Neuronal stem cell (in vitro differentiated cells): ENCODE results near the gene ARIH1.
A peak's percentile ranks its signal among the peaks of the same experiment; 100 is the strongest.
"Not testable (repeated sequence)": the region's sequence is repeated elsewhere in the genome, so short reads cannot be mapped to it uniquely, and the experiment has no call there.

Experiments
- DNase-seq: peaks from one replicate; pipeline ENCODE4 v3.0.0-alpha.2; 2013; ENCODE audit warnings: low spot score
- H2AFZ ChIP-seq: one replicate; pipeline ENCODE4 v1.6.1; 2013; ENCODE audit warnings: mild to moderate bottlenecking, low read length, inconsistent platforms
- H2AK5ac ChIP-seq: 2 replicates; pipeline ENCODE4 v1.6.1; 2013; ENCODE audit warnings: low read depth, mild to moderate bottlenecking, inconsistent platforms, low read length, moderate library complexity, mixed read lengths
- H2BK120ac ChIP-seq: 2 replicates; pipeline ENCODE4 v1.6.1; 2013; ENCODE audit warnings: low read depth, mild to moderate bottlenecking, inconsistent platforms, low read length, moderate library complexity, mixed read lengths
- H2BK12ac ChIP-seq: one replicate; pipeline ENCODE4 v1.6.1; 2013; ENCODE audit warnings: low read length, inconsistent platforms
- H2BK15ac ChIP-seq: 2 replicates; pipeline ENCODE4 v1.6.1; 2013; ENCODE audit warnings: mild to moderate bottlenecking, low read length, inconsistent platforms, mixed read lengths
- H2BK5ac ChIP-seq: one replicate; pipeline ENCODE4 v1.6.1; 2013; ENCODE audit warnings: inconsistent platforms, mild to moderate bottlenecking, low read length, moderate library complexity
- H3K14ac ChIP-seq: one replicate; pipeline ENCODE4 v1.6.1; 2013; ENCODE audit warnings: low read length, inconsistent platforms
- H3K18ac ChIP-seq: 2 replicates; pipeline ENCODE4 v1.6.1; 2013; ENCODE audit warnings: low read length, inconsistent platforms
- H3K23ac ChIP-seq: 2 replicates; pipeline ENCODE4 v1.6.1; 2013; ENCODE audit warnings: low read depth, mild to moderate bottlenecking, mixed read lengths, low read length, inconsistent platforms; ENCODE audit not compliant: poor library complexity
- H3K27ac ChIP-seq: replicated peaks from 3 replicates; pipeline ENCODE4 v1.5.1; 2013; ENCODE audit warnings: low read length, inconsistent platforms
- H3K27me3 ChIP-seq, 3 experiments: 2 replicates each; pipeline ENCODE4 v1.6.1; 2013; ENCODE audit warnings: low read length in 3 of 3, mild to moderate bottlenecking in 2 of 3, inconsistent platforms in 1 of 3, low read depth in 1 of 3, mixed read lengths in 1 of 3, moderate library complexity in 1 of 3; ENCODE audit not compliant: control insufficient read depth in 3 of 3, insufficient read depth in 3 of 3
- H3K36me3 ChIP-seq, 2 donors: replicated peaks in 1 of 2; 2 replicates each; pipeline ENCODE4 v1.6.1; 2013; ENCODE audit warnings: low read length in 2 of 2; ENCODE audit not compliant: control insufficient read depth in 2 of 2, insufficient read depth in 2 of 2
- H3K4ac ChIP-seq: 2 replicates; pipeline ENCODE4 v1.6.1; 2013; ENCODE audit warnings: inconsistent platforms, mild to moderate bottlenecking, low read length, moderate library complexity
- H3K4me1 ChIP-seq, 2 donors: 1 replicate in 1 of 2; 2 replicates in 1 of 2; pipeline ENCODE4 v1.6.1; 2013; ENCODE audit warnings: low read length in 2 of 2, low read depth in 1 of 2; ENCODE audit not compliant: control insufficient read depth in 2 of 2, insufficient read depth in 1 of 2
- H3K4me2 ChIP-seq: one replicate; pipeline ENCODE4 v1.6.1; 2013; ENCODE audit warnings: mild to moderate bottlenecking, low read length, inconsistent platforms; ENCODE audit not compliant: insufficient read depth, poor library complexity, severe bottlenecking
- H3K4me3 ChIP-seq, 2 donors: 2 replicates each; pipeline ENCODE4 v1.5.1; 2013; ENCODE audit warnings: low read length in 2 of 2, mild to moderate bottlenecking in 2 of 2, inconsistent platforms in 1 of 2, moderate library complexity in 1 of 2
- H3K79me1 ChIP-seq: one replicate; pipeline ENCODE4 v1.6.1; 2013; ENCODE audit warnings: low read depth, mild to moderate bottlenecking, inconsistent platforms, low read length, moderate library complexity
- H3K9ac ChIP-seq: one replicate; pipeline ENCODE4 v1.6.1; 2013; ENCODE audit warnings: mild to moderate bottlenecking, low read depth, low read length, inconsistent platforms; ENCODE audit not compliant: poor library complexity
- H3K9me3 ChIP-seq, 2 donors: replicated peaks in 1 of 2; 2 replicates each; pipeline versions ENCODE3 to v1.6.1; 2013; ENCODE audit warnings: low read length in 2 of 2, mild to moderate bottlenecking in 2 of 2, inconsistent platforms in 1 of 2, low read depth in 1 of 2, mixed read lengths in 1 of 2, moderate library complexity in 1 of 2; ENCODE audit not compliant: control insufficient read depth in 2 of 2, insufficient read depth in 1 of 2
- H4K8ac ChIP-seq: one replicate; pipeline ENCODE4 v1.6.1; 2013; ENCODE audit warnings: low read depth, mild to moderate bottlenecking, inconsistent platforms, low read length, moderate library complexity
- H4K91ac ChIP-seq: one replicate; pipeline ENCODE4 v1.6.1; 2013; ENCODE audit warnings: low read length, low read depth, mild to moderate bottlenecking, inconsistent platforms; ENCODE audit not compliant: poor library complexity
- WGBS, 2 donors: extraction: QIAGEN DNeasy Blood & Tissue Kit; methylation state at CpG; one replicate each; pipeline ENCODE4 v1.1.7; 2013; ENCODE audit warnings: missing lambda C conversion rate in 2 of 2, mixed read lengths in 1 of 2; ENCODE audit not compliant: insufficient read length in 2 of 2, insufficient replicate concordance in 1 of 2; ENCODE audit errors: extremely low coverage in 2 of 2; 5-methylcytosine and 5-hydroxymethylcytosine counted together

The ARIH1 gene

GRCh38 chr15:72609862-72610261 is 135.7 kb downstream of the ARIH1 start:
- WGBS, 2 donors, result no CpG with 5 or more reads among the region's 8 CpGs
- no peak overlapping the region for H4K91ac ChIP-seq
- H3K9ac ChIP-seq, result peak overlapping the region; percentile 24
- H3K36me3 ChIP-seq, result no peaks in the 10 kb centered on the region
- no peaks in the 10 kb centered on the region for H3K27me3 ChIP-seq
- H3K79me1 ChIP-seq, result no peaks in the 10 kb centered on the region
- H2BK15ac ChIP-seq, result peak overlapping the region; percentile 49
- no peak overlapping the region for H3K14ac ChIP-seq
- H3K4me3 ChIP-seq, result no peak overlapping the region
- no peak overlapping the region for H2BK5ac ChIP-seq
- peak overlapping the region; percentile 55 for H3K23ac ChIP-seq
- no peak overlapping the region for H2BK12ac ChIP-seq
- no peak overlapping the region for H4K8ac ChIP-seq
- H3K4ac ChIP-seq, result no peak overlapping the region
- H3K9me3 ChIP-seq, result no peaks in the 10 kb centered on the region
- H3K4me2 ChIP-seq, result no peak overlapping the region
- H3K27ac ChIP-seq, result no peak overlapping the region
- no peak overlapping the region for H2AFZ ChIP-seq
- H3K4me1 ChIP-seq, result peaks cover 0 to under 1% of the 10 kb centered on the region in 2 donors
- H2AK5ac ChIP-seq, result peak overlapping the region; percentile 28
- H3K18ac ChIP-seq, result peak overlapping the region; percentile 64
- H2BK120ac ChIP-seq, result no peak overlapping the region
- no peak for DNase-seq

- H3K4me3 ChIP-seq, DNase-seq, H3K27me3 ChIP-seq, H3K27ac ChIP-seq, H2BK15ac ChIP-seq, H3K23ac ChIP-seq, H3K79me1 ChIP-seq, H3K9ac ChIP-seq, H3K4me1 ChIP-seq, H2AK5ac ChIP-seq, H2AFZ ChIP-seq, H4K91ac ChIP-seq, H3K4me2 ChIP-seq, H4K8ac ChIP-seq, H3K18ac ChIP-seq, H3K9me3 ChIP-seq, H2BK12ac ChIP-seq, H2BK5ac ChIP-seq, H3K36me3 ChIP-seq, H3K14ac ChIP-seq, H2BK120ac ChIP-seq, H3K4ac ChIP-seq: not testable (repeated sequence)
- no CpG with 5 or more reads among the region's 3 CpGs for WGBS, 2 donors
Measured at GRCh38 chr15:72612324-72612723, 138.2 kb downstream of the ARIH1 start.

GRCh38 chr15:72614810-72615532 is 140.8 kb downstream of the ARIH1 start:
- no peaks in the 10 kb centered on the region for H3K36me3 ChIP-seq

GRCh38 chr15:72615533-72616233 is 141.6 kb downstream of the ARIH1 start:
- H3K9ac ChIP-seq, DNase-seq, H3K4ac ChIP-seq, H3K27me3 ChIP-seq, H3K9me3 ChIP-seq, H3K4me2 ChIP-seq, H3K23ac ChIP-seq, H3K27ac ChIP-seq, H2BK5ac ChIP-seq, H4K8ac ChIP-seq, H3K36me3 ChIP-seq, H3K4me3 ChIP-seq, H4K91ac ChIP-seq, H2AK5ac ChIP-seq, H2BK15ac ChIP-seq, H3K79me1 ChIP-seq, H3K4me1 ChIP-seq, H2BK12ac ChIP-seq, H2BK120ac ChIP-seq, H3K14ac ChIP-seq: not testable (repeated sequence)
- H3K18ac ChIP-seq, result peak overlapping the region; percentile 41
- WGBS, 2 donors, result no CpG with 5 or more reads among the region's 7 CpGs
- H2AFZ ChIP-seq, result peak overlapping the region; percentile 79

More at GRCh38 chr15:72614810-72615532, 140.8 kb downstream of the ARIH1 start:
- no CpG with 5 or more reads among the region's 3 CpGs for WGBS, 2 donors
- Histone ChIP-seq H2BK5ac (peak overlapping the region; percentile 75), H3K27ac (no peak overlapping the region), H3K9ac (no peak overlapping the region), H3K9me3 (no peaks in the 10 kb centered on the region), H2BK120ac (no peak overlapping the region), H2BK12ac (peak overlapping the region; percentile 99), H2AK5ac (peak overlapping the region; percentile 88), H3K4me1 (peaks cover 6 to 8% of the 10 kb centered on the region in 2 donors), H2AFZ (peak overlapping the region; percentile 79), H3K27me3 (no peaks in the 10 kb centered on the region), H3K14ac (no peak overlapping the region), H3K4me3 (no peak overlapping the region), H4K91ac (no peak overlapping the region), H3K4me2 (no peak overlapping the region), H3K79me1 (no peaks in the 10 kb centered on the region), H4K8ac (peak overlapping the region; percentile 76), H3K23ac (peak overlapping the region; percentile 55), H3K4ac (peak overlapping the region; percentile 37), H2BK15ac (peak overlapping the region; percentile 37), H3K18ac (peak overlapping the region; percentile 83)
- DNase-seq, result no peak
